C4-2B (cell line): ENCODE measurements around the gene DDX60.

Source experiments
- ZFX ChIP-seq: fragments of 450-650 bp; IDR thresholded peaks from 2 replicates; pipeline ENCODE4 v1.6.1; 2017
- TF ChIP-seq, protein P1 (sequence below): fragments of 450-650 bp; conservative IDR thresholded peaks from 2 replicates; pipeline ENCODE4 v1.5.1; 2017; ENCODE audit warnings: mild to moderate bottlenecking

- TF ChIP-seq, protein P1, sequence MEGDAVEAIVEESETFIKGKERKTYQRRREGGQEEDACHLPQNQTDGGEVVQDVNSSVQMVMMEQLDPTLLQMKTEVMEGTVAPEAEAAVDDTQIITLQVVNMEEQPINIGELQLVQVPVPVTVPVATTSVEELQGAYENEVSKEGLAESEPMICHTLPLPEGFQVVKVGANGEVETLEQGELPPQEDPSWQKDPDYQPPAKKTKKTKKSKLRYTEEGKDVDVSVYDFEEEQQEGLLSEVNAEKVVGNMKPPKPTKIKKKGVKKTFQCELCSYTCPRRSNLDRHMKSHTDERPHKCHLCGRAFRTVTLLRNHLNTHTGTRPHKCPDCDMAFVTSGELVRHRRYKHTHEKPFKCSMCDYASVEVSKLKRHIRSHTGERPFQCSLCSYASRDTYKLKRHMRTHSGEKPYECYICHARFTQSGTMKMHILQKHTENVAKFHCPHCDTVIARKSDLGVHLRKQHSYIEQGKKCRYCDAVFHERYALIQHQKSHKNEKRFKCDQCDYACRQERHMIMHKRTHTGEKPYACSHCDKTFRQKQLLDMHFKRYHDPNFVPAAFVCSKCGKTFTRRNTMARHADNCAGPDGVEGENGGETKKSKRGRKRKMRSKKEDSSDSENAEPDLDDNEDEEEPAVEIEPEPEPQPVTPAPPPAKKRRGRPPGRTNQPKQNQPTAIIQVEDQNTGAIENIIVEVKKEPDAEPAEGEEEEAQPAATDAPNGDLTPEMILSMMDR, result no peak
- TF ChIP-seq ZFX, result no peak
Measured at GRCh38 chr4:168319486-168320019, 1.0 kb upstream of the DDX60 start.
